Subcutaneous abdominal adipose tissue (tissue), 5 donors: ENCODE results near the gene HLTF.
A peak's percentile ranks its signal among the peaks of the same experiment; 100 is the strongest.

Experiments used
- H3K27ac ChIP-seq: one replicate; pipeline ENCODE4 v1.7.0; 2013; ENCODE audit warnings: low read depth, mild to moderate bottlenecking, inconsistent platforms, low read length, moderate library complexity
- H3K27me3 ChIP-seq, 5 donors: one replicate each; pipeline ENCODE4 v1.7.0; 2013; ENCODE audit warnings: low read length in 5 of 5, inconsistent platforms in 1 of 5; ENCODE audit not compliant: control insufficient read depth in 5 of 5, insufficient read depth in 4 of 5
- H3K36me3 ChIP-seq, 5 donors: one replicate each; pipeline ENCODE4 v1.7.0; 2013; ENCODE audit warnings: low read length in 5 of 5; ENCODE audit not compliant: control insufficient read depth in 5 of 5, insufficient read depth in 5 of 5
- H3K4me1 ChIP-seq, 5 donors: one replicate each; pipeline ENCODE4 v1.7.0; 2013; ENCODE audit warnings: low read length in 5 of 5, mild to moderate bottlenecking in 3 of 5, moderate library complexity in 1 of 5; ENCODE audit not compliant: control insufficient read depth in 5 of 5, insufficient read depth in 5 of 5
- H3K4me3 ChIP-seq, 5 donors: one replicate each; pipeline ENCODE4 v1.7.0; 2013; ENCODE audit warnings: low read length in 5 of 5, low read depth in 1 of 5
- H3K9ac ChIP-seq, 5 donors: one replicate each; pipeline ENCODE4 v1.7.0; 2013; ENCODE audit warnings: low read length in 5 of 5, mild to moderate bottlenecking in 4 of 5, moderate library complexity in 3 of 5
- H3K9me3 ChIP-seq, 5 donors: one replicate each; pipeline ENCODE4 v1.7.0; 2013; ENCODE audit warnings: low read length in 5 of 5; ENCODE audit not compliant: control insufficient read depth in 5 of 5
- donor health status: healthy.
- donor health status: healthy.
- donor health status: healthy.
- donor health status: healthy.
- donor health status: healthy.

HLTF gene

GRCh38 chr3:149089395-149089794 lies 3.1 kb upstream of the HLTF start:
- Histone ChIP-seq H3K4me1 (peaks cover 0 to 41% (median 20%) of the 10 kb centered on the region in 5 donors), H3K4me3 (no peak overlapping the region), H3K27me3 (no peaks in the 10 kb centered on the region), H3K9me3 (no peaks in the 10 kb centered on the region), H3K27ac (no peak overlapping the region), H3K9ac (no peak overlapping the region), H3K36me3 (no peaks in the 10 kb centered on the region)

- no peak overlapping the region for H3K9ac ChIP-seq
- peak overlapping the region in 1 of 5 donors; percentile 95 for H3K4me3 ChIP-seq
- H3K36me3 ChIP-seq = no peaks in the 10 kb centered on the region
- H3K4me1 ChIP-seq = peaks cover 0 to 41% (median 20%) of the 10 kb centered on the region in 5 donors
- H3K27me3 ChIP-seq = no peaks in the 10 kb centered on the region
- no peaks in the 10 kb centered on the region for H3K9me3 ChIP-seq
- peak overlapping the region; percentile 30 for H3K27ac ChIP-seq
Measured at GRCh38 chr3:149087208-149087607, 875 bp upstream of the HLTF start.

DNA sequence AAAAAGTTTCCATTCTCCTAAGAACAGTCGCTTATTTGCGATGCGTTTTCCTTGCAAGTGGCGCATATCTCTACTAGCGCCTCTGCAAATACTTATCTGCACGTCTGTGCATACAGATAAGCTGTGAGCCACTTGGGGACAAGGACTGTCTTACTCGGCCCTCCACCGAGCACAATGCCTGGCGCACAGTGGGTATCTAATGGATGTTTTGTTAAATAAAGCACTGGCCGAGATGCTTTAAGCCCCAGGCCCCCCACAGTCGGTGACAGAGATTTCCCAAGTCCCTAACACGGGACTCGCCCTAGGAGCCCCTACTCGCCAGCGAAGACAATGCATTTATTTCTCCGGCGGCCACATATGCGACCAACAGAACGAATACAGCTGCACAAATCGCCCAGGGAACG lies 503 bp downstream of the HLTF start:
- Histone ChIP-seq H3K27me3 (no peaks in the 10 kb centered on the region), H3K9ac (peak overlapping the region in 4 of 5 donors; percentile 71 to 83 (median 82)), H3K27ac (peak overlapping the region; percentile 62), H3K4me3 (peak overlapping the region; percentile 87 to 98 (median 95)), H3K9me3 (no peaks in the 10 kb centered on the region), H3K4me1 (peaks cover 0 to 39% (median 19%) of the 10 kb centered on the region in 5 donors), H3K36me3 (peaks cover 0 to 4% (median 0%) of the 10 kb centered on the region in 5 donors)

DNA sequence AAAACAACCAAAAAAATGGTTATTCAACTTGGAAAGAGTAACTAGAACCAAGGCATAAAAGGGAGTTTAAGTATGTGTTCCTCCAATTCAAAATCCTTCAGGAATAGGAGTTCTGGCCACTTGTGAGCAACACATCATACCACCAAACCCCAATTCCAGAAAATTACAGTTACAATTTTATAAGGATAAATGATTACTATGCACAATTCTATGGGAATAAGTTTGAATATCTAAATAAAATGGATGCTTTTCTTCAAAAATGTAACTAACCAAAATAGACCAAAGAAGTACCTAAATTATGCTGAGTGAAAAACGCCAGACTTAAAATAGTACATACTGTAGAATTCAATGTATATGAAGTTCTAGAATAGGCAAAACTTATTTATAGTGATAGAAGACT lies 4.6 kb downstream of the HLTF start:
- peaks cover 0 to 18% (median 14%) of the 10 kb centered on the region in 5 donors for H3K4me1 ChIP-seq
- no peaks in the 10 kb centered on the region for H3K27me3 ChIP-seq
- peaks cover 0 to 4% (median 0%) of the 10 kb centered on the region in 5 donors for H3K36me3 ChIP-seq
- H3K4me3 ChIP-seq = no peak overlapping the region
- no peaks in the 10 kb centered on the region for H3K9me3 ChIP-seq
- H3K9ac ChIP-seq = no peak overlapping the region
- H3K27ac ChIP-seq = no peak overlapping the region

- no peaks in the 10 kb centered on the region for H3K27me3 ChIP-seq
- H3K4me3 ChIP-seq = no peak overlapping the region
- H3K4me1 ChIP-seq = peaks cover 0 to 11% (median 8%) of the 10 kb centered on the region in 5 donors
- H3K36me3 ChIP-seq = peaks cover 0 to 5% (median 0%) of the 10 kb centered on the region in 5 donors
- no peaks in the 10 kb centered on the region for H3K9me3 ChIP-seq
- H3K9ac ChIP-seq = no peak overlapping the region
- no peak overlapping the region for H3K27ac ChIP-seq
Measured at GRCh38 chr3:149080699-149081091, 5.6 kb downstream of the HLTF start.

- Histone ChIP-seq H3K36me3 (peaks cover 0 to 7% (median under 1%) of the 10 kb centered on the region in 5 donors), H3K4me3 (no peak overlapping the region), H3K9ac (no peak overlapping the region), H3K4me1 (peaks cover 0 to 6% (median 3%) of the 10 kb centered on the region in 5 donors), H3K27ac (no peak overlapping the region), H3K27me3 (no peaks in the 10 kb centered on the region), H3K9me3 (no peaks in the 10 kb centered on the region)
Measured at GRCh38 chr3:149080011-149080698, 6.2 kb downstream of the HLTF start.

GRCh38 chr3:149077628-149078027 lies 8.7 kb downstream of the HLTF start:
- Histone ChIP-seq H3K9ac (no peak overlapping the region), H3K4me1 (no peaks in the 10 kb centered on the region), H3K9me3 (no peaks in the 10 kb centered on the region), H3K36me3 (peaks cover 5 to 16% (median 7%) of the 10 kb centered on the region in 5 donors), H3K4me3 (no peak overlapping the region), H3K27me3 (no peaks in the 10 kb centered on the region), H3K27ac (no peak overlapping the region)

DNA sequence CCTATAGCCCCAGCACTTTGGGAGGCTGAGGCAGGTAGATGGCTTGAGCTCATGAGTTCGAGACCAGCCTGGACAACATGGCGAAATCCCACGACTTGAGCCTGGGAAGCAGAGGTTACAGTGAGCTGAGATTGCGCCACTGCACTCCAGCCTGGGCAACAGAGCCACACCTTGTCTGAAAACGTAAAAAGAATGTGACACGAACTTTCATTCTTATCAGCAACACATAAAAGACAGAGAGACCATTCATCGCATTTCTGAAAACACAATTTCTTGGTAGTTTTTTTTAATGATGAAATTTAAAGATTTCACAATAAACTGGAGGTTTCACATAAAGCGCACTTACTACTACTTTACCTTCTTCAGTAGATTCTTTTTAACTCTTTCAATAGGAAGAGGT lies 18.4 kb downstream of the HLTF start:
- no peaks in the 10 kb centered on the region for H3K9me3 ChIP-seq
- peaks cover 9 to 45% (median 31%) of the 10 kb centered on the region in 5 donors for H3K36me3 ChIP-seq
- no peaks in the 10 kb centered on the region for H3K27me3 ChIP-seq
- H3K27ac ChIP-seq = no peak overlapping the region
- H3K4me1 ChIP-seq = no peaks in the 10 kb centered on the region
- H3K4me3 ChIP-seq = no peak overlapping the region
- no peak overlapping the region for H3K9ac ChIP-seq

DNA sequence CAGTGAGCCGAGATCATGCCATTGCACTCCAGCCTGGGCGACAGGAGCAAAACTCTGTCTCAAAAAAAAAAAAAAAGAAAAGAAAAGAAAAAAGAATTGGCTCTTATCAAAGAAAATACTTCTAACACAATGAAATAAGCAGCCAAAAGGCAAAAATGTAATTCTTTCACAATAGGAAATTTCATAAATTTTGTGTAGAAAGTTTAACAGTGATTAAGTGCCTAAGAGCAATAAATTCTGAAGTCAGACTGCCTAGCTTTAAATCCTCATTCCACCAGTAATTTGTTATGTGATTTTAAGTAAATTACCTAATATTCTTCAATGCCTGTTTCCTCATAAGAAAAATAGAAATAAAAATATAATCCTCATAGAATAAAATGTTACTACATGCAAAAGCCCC lies 24.6 kb downstream of the HLTF start:
- no peak overlapping the region for H3K4me3 ChIP-seq
- peaks cover 0 to 7% (median 0%) of the 10 kb centered on the region in 5 donors for H3K4me1 ChIP-seq
- H3K9ac ChIP-seq = no peak overlapping the region
- no peak overlapping the region for H3K27ac ChIP-seq
- no peaks in the 10 kb centered on the region for H3K9me3 ChIP-seq
- H3K27me3 ChIP-seq = no peaks in the 10 kb centered on the region
- H3K36me3 ChIP-seq = peaks cover 7 to 31% (median 27%) of the 10 kb centered on the region in 5 donors

DNA sequence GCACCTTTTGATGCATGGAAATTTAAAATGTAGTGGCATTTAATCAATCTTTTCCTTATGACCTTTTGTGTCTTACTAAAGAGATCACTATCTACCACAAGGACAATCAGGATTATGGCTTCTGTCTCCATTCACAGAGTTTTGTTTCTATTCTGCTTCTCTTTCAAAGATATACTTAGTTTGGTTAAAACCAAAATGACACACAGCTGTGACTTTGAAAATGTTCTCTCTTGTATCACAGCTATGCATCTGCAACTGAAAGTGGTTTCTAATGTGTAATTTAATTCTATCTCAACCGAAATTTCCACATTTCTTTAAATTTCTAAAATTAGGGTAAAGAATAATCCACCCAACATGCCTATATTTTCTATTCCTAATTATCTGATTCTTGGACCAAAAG lies 27.7 kb downstream of the HLTF start:
- no peak overlapping the region for H3K4me3 ChIP-seq
- no peaks in the 10 kb centered on the region for H3K9me3 ChIP-seq
- H3K27me3 ChIP-seq = no peaks in the 10 kb centered on the region
- H3K9ac ChIP-seq = no peak overlapping the region
- H3K4me1 ChIP-seq = peaks cover 0 to 7% (median 0%) of the 10 kb centered on the region in 5 donors
- H3K36me3 ChIP-seq = peaks cover 16 to 43% (median 37%) of the 10 kb centered on the region in 5 donors
- no peak overlapping the region for H3K27ac ChIP-seq
